ENCODE data around the gene MCF2L.

Gene MCF2L

GRCh38 chr13:112983428-112984196 lies 14.6 kb downstream of the MCF2L start:
- no peak for DNase-seq (ENCODE audit: low read depth)
- TF ChIP-seq CTCF (IDR thresholded peaks at IDR 0.05; ENCODE audit: control insufficient read depth, extremely low read depth, insufficient read depth), result no peak
- H3K4me3 ChIP-seq (ENCODE audit: low read depth, low read length), result no peak overlapping the region

GRCh38 chr13:112984501-112984900 lies 15.5 kb downstream of the MCF2L start:
- H3K4me3 ChIP-seq (ENCODE audit: low read depth, low read length), result no peak overlapping the region
- no peak for TF ChIP-seq CTCF (IDR thresholded peaks at IDR 0.05; ENCODE audit: control insufficient read depth, extremely low read depth, insufficient read depth)
- no peak for DNase-seq (ENCODE audit: low read depth)

- H3K4me3 ChIP-seq (ENCODE audit: low read depth, low read length), result no peak overlapping the region
- no peak for TF ChIP-seq CTCF (IDR thresholded peaks at IDR 0.05; ENCODE audit: control insufficient read depth, extremely low read depth, insufficient read depth)
Observed at GRCh38 chr13:112984954-112985802, 16.2 kb downstream of the MCF2L start.

GRCh38 chr13:112985803-112986408 lies 16.9 kb downstream of the MCF2L start:
- no peak for DNase-seq (ENCODE audit: low read depth)
- H3K4me3 ChIP-seq (ENCODE audit: low read depth, low read length), result no peak overlapping the region
- no peak for TF ChIP-seq CTCF (IDR thresholded peaks at IDR 0.05; ENCODE audit: control insufficient read depth, extremely low read depth, insufficient read depth)

More at GRCh38 chr13:112984954-112985802, 16.2 kb downstream of the MCF2L start:
- no peak for DNase-seq (ENCODE audit: low read depth)

GRCh38 chr13:112986470-112986869 lies 17.5 kb downstream of the MCF2L start:
- H3K4me3 ChIP-seq (ENCODE audit: low read depth, low read length), result no peak overlapping the region
- no peak for TF ChIP-seq CTCF (IDR thresholded peaks at IDR 0.05; ENCODE audit: control insufficient read depth, extremely low read depth, insufficient read depth)
- no peak for DNase-seq (ENCODE audit: low read depth)

GRCh38 chr13:112986946-112987681 lies 18.1 kb downstream of the MCF2L start:
- no peak for TF ChIP-seq CTCF (IDR thresholded peaks at IDR 0.05; ENCODE audit: control insufficient read depth, extremely low read depth, insufficient read depth)
- DNase-seq (ENCODE audit: low read depth), result no peak
- H3K4me3 ChIP-seq (ENCODE audit: low read depth, low read length), result no peak overlapping the region
